Measurements from ENCODE around the gene CBX6.
A peak's percentile ranks its signal among the peaks of the same experiment; 100 is the strongest.

The CBX6 gene

GRCh38 chr22:38850399-38850798, 21.6 kb downstream of the CBX6 start:
- Histone ChIP-seq H3K36me3 (ENCODE audit: low read depth) (no peaks in the 10 kb centered on the region), H3K9me3 (ENCODE audit: severe bottlenecking) (no peaks in the 10 kb centered on the region), H3K4me1 (ENCODE audit: insufficient read depth, poor library complexity, severe bottlenecking) (peaks cover 6% of the 10 kb centered on the region), H3K27me3 (ENCODE audit: insufficient read depth, poor library complexity, severe bottlenecking) (no peaks in the 10 kb centered on the region), H3K4me3 (ENCODE audit: severe bottlenecking) (no peak overlapping the region), H3K27ac (ENCODE audit: poor library complexity, severe bottlenecking) (no peak overlapping the region)
- TF ChIP-seq, protein P1, sequence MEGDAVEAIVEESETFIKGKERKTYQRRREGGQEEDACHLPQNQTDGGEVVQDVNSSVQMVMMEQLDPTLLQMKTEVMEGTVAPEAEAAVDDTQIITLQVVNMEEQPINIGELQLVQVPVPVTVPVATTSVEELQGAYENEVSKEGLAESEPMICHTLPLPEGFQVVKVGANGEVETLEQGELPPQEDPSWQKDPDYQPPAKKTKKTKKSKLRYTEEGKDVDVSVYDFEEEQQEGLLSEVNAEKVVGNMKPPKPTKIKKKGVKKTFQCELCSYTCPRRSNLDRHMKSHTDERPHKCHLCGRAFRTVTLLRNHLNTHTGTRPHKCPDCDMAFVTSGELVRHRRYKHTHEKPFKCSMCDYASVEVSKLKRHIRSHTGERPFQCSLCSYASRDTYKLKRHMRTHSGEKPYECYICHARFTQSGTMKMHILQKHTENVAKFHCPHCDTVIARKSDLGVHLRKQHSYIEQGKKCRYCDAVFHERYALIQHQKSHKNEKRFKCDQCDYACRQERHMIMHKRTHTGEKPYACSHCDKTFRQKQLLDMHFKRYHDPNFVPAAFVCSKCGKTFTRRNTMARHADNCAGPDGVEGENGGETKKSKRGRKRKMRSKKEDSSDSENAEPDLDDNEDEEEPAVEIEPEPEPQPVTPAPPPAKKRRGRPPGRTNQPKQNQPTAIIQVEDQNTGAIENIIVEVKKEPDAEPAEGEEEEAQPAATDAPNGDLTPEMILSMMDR (IDR thresholded peaks at IDR 0.05; ENCODE audit: poor library complexity, severe bottlenecking): no peak
- no peak for ATAC-seq (ENCODE audit: low read depth)
- no peak for DNase-seq (ENCODE audit: low spot score)

GRCh38 chr22:38849811-38850210, 22.2 kb downstream of the CBX6 start:
- no peak for DNase-seq (ENCODE audit: low spot score)
- H3K4me3 ChIP-seq (ENCODE audit: severe bottlenecking): no peak overlapping the region
- H3K9me3 ChIP-seq (ENCODE audit: severe bottlenecking): no peaks in the 10 kb centered on the region
- no peak overlapping the region for H3K27ac ChIP-seq (ENCODE audit: poor library complexity, severe bottlenecking)
- TF ChIP-seq, protein P1 (IDR thresholded peaks at IDR 0.05; ENCODE audit: poor library complexity, severe bottlenecking): no peak
- no peak for ATAC-seq (ENCODE audit: low read depth)
- peaks cover 6% of the 10 kb centered on the region for H3K4me1 ChIP-seq (ENCODE audit: insufficient read depth, poor library complexity, severe bottlenecking)
- peaks cover 1% of the 10 kb centered on the region for H3K27me3 ChIP-seq (ENCODE audit: insufficient read depth, poor library complexity, severe bottlenecking)
- no peaks in the 10 kb centered on the region for H3K36me3 ChIP-seq (ENCODE audit: low read depth)

DNA sequence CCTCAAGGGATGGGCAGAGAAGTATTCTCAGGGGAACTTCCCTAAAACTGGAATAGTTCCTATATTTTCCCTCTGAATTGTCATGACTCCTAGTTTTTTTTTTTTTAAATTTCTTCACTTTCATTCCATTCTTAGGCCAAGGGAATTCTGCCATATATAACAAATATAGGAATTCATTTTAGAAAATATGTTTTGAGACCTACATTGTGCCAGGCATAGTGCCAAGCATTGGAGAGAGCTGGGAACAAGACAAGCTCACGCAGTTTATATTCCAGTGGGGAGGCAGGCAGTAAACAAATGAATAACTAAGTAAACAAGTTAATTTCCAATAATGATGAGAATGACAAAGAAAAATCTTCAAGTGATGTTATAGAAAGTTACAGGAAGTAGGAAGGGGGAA, 25.6 kb downstream of the CBX6 start:
- Histone ChIP-seq H3K36me3 (ENCODE audit: low read depth) (no peaks in the 10 kb centered on the region), H3K27me3 (ENCODE audit: insufficient read depth, poor library complexity, severe bottlenecking) (peaks cover 21% of the 10 kb centered on the region), H3K4me1 (ENCODE audit: insufficient read depth, poor library complexity, severe bottlenecking) (peaks cover 5% of the 10 kb centered on the region), H3K27ac (ENCODE audit: poor library complexity, severe bottlenecking) (no peak overlapping the region), H3K4me3 (ENCODE audit: severe bottlenecking) (no peak overlapping the region), H3K9me3 (ENCODE audit: severe bottlenecking) (no peaks in the 10 kb centered on the region)
- TF ChIP-seq, protein P1 (IDR thresholded peaks at IDR 0.05; ENCODE audit: poor library complexity, severe bottlenecking): no peak
- DNase-seq (ENCODE audit: low spot score) (no peak), ATAC-seq (ENCODE audit: low read depth) (no peak)

- H3K27me3 ChIP-seq (ENCODE audit: insufficient read depth, poor library complexity, severe bottlenecking): peaks cover 21% of the 10 kb centered on the region
- ATAC-seq (ENCODE audit: low read depth): no peak
- H3K27ac ChIP-seq (ENCODE audit: poor library complexity, severe bottlenecking): no peak overlapping the region
- H3K36me3 ChIP-seq (ENCODE audit: low read depth): no peaks in the 10 kb centered on the region
- TF ChIP-seq, protein P1 (IDR thresholded peaks at IDR 0.05; ENCODE audit: poor library complexity, severe bottlenecking): no peak
- peaks cover 3% of the 10 kb centered on the region for H3K4me1 ChIP-seq (ENCODE audit: insufficient read depth, poor library complexity, severe bottlenecking)
- no peak for DNase-seq (ENCODE audit: low spot score)
- H3K9me3 ChIP-seq (ENCODE audit: severe bottlenecking): no peaks in the 10 kb centered on the region
- H3K4me3 ChIP-seq (ENCODE audit: severe bottlenecking): no peak overlapping the region
Measured at GRCh38 chr22:38845004-38845740, 26.8 kb downstream of the CBX6 start.

DNA sequence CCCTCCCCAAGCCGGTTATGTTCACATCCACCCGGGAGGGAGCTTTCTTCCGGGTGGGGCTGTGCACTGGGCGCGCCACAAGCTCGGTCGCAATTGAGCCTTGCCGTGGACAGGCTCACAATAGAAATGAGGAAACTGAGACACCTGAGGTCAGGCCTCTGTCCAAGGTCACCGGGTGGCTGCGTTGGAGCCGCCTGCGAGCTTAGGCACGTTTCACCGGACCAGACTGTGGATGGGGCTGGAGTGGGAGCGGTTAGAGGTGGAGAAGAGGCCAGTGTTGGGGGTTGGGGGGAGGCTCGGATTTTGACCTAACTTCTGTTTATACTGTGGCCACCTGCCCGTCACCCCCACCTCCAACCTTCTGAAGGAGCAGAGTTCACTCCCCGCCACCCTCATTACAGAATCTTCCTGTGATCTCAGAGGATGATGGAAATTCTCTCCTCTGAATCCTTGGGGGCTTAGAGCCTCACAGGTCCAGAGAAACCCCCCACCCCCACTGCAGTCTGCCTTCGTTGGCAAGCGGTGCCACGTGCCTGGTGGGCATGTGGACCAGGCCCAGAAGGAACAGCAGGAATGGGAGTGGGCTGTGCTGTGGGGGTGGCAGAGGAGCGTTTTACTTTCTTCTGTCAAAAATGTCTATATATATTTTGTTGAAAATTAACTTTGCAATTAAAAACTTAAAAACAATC, 27.6 kb downstream of the CBX6 start:
- no peaks in the 10 kb centered on the region for H3K36me3 ChIP-seq (ENCODE audit: low read depth)
- DNase-seq (ENCODE audit: low spot score): no peak
- TF ChIP-seq, protein P1 (IDR thresholded peaks at IDR 0.05; ENCODE audit: poor library complexity, severe bottlenecking): no peak
- H3K27ac ChIP-seq (ENCODE audit: poor library complexity, severe bottlenecking): no peak overlapping the region
- no peaks in the 10 kb centered on the region for H3K9me3 ChIP-seq (ENCODE audit: severe bottlenecking)
- no peak for ATAC-seq (ENCODE audit: low read depth)
- H3K4me3 ChIP-seq (ENCODE audit: severe bottlenecking): peak overlapping the region; percentile 37
- peaks cover 3% of the 10 kb centered on the region for H3K4me1 ChIP-seq (ENCODE audit: insufficient read depth, poor library complexity, severe bottlenecking)
- H3K27me3 ChIP-seq (ENCODE audit: insufficient read depth, poor library complexity, severe bottlenecking): peaks cover 21% of the 10 kb centered on the region
